HepG2 (cell line): ENCODE results near the gene COX5B. TPM values are rescaled to one million over a fixed set of nuclear protein-coding genes. Genes with fewer than 3 reads are reported as not detected.

Experiments used
- ATAC-seq: fragments of 200-7000 bp; cut with Tn5 transposase; 3 replicates; pipeline ENCODE4 v1.9.1; 2020; ENCODE audit warnings: mild to moderate bottlenecking, moderate library complexity
- BruUV-seq: library from RNA; stranded (reverse); fragments of 400-500 nt; replicated peaks from 2 replicates; lab custom pipeline; 2021; lab: Mats Ljungman, UMichigan
- CTCF ChIA-PET: fragments of 300-600 bp; formaldehyde crosslinking; extraction: SDS; loops from one replicate; lab custom pipeline; 2021; ENCODE audit warnings: low total read pairs, inconsistent platforms, low intra/inter-chr PET ratio; lab: Yijun Ruan, JAX
- POLR2A ChIA-PET: fragments of 350-600 bp; sonication (Branson Sonifier 250); formaldehyde crosslinking; loops from one replicate; lab custom pipeline; 2020; ENCODE audit warnings: antibody characterized with exemption, inconsistent platforms; lab: Yijun Ruan, JAX
- DNase-seq: peaks from one replicate; pipeline ENCODE4 v3.0.0-alpha.2; 2015; ENCODE audit warnings: low spot score
- FAIRE-seq: peaks from 3 replicates; lab custom pipeline; 2011; peaks lifted over from hg19 to GRCh38; lab: Jason Lieb, UNC
- H2AFZ ChIP-seq: one replicate; pipeline ENCODE4 v1.6.1; 2011; ENCODE audit warnings: low read length, inconsistent platforms
- H3K27ac ChIP-seq: fragments of 300-600 bp; 3 replicates; pipeline ENCODE4 v1.8.0; 2011; ENCODE audit warnings: mixed run types, mild to moderate bottlenecking, mixed read lengths, low read length, inconsistent platforms; ENCODE audit not compliant: insufficient read depth; ENCODE audit errors: extremely low read length
- H3K27me3 ChIP-seq, 2 experiments: fragments of 200-600 bp in 1 of 2; 2 replicates in 1 of 2; 3 replicates in 1 of 2; pipeline versions ENCODE4 v1.6.0 to v1.8.0; 2011; ENCODE audit warnings: low read length in 2 of 2, mild to moderate bottlenecking in 2 of 2, moderate library complexity in 2 of 2, inconsistent platforms in 1 of 2; ENCODE audit not compliant: insufficient read depth in 2 of 2, control insufficient read depth in 1 of 2
- H3K36me3 ChIP-seq, 2 experiments: fragments of 200-600 bp in 1 of 2; replicated peaks in 1 of 2; 2 replicates in 1 of 2; 3 replicates in 1 of 2; pipeline versions ENCODE4 v1.5.1 to v1.8.0; 2011; ENCODE audit warnings: low read length in 2 of 2, inconsistent platforms in 1 of 2; ENCODE audit not compliant: insufficient read depth in 2 of 2, control insufficient read depth in 1 of 2
- H3K4me1 ChIP-seq: 2 replicates; pipeline ENCODE4 v1.5.1; 2012; ENCODE audit warnings: low read length, inconsistent platforms; ENCODE audit not compliant: insufficient read depth
- H3K4me2 ChIP-seq: 2 replicates; pipeline ENCODE4 v1.6.0; 2011; ENCODE audit warnings: low read depth, low read length, inconsistent platforms
- H3K4me3 ChIP-seq, 3 experiments: fragments of 200-600 bp in 1 of 3; sonication (generic), shearing (Covaris generic) in 1 of 3; replicated peaks in 1 of 3; 2 replicates each; pipeline ENCODE4 v1.5.1; 2011 to 2016; ENCODE audit warnings: low read length in 3 of 3, inconsistent platforms in 2 of 3, low read depth in 2 of 3, mild to moderate bottlenecking in 2 of 3, control low read depth in 1 of 3, mixed read lengths in 1 of 3; ENCODE audit not compliant: insufficient read depth in 1 of 3
- H3K79me2 ChIP-seq: one replicate; pipeline ENCODE4 v1.6.1; 2011; ENCODE audit warnings: low read length, inconsistent platforms; ENCODE audit not compliant: insufficient read depth
- H3K9ac ChIP-seq: 2 replicates; pipeline ENCODE4 v1.6.0; 2011; ENCODE audit warnings: mild to moderate bottlenecking, low read depth, low read length, inconsistent platforms; ENCODE audit not compliant: insufficient read depth
- H3K9me3 ChIP-seq: 2 replicates; pipeline ENCODE4 v1.5.1; 2012; ENCODE audit warnings: mild to moderate bottlenecking, low read length
- H4K20me1 ChIP-seq: 2 replicates; pipeline ENCODE4 v1.6.0; 2011; ENCODE audit warnings: inconsistent platforms, mild to moderate bottlenecking, low read length, moderate library complexity; ENCODE audit not compliant: insufficient read depth
- ATRX ChIP-seq: sonication (generic); formaldehyde crosslinking; IDR thresholded peaks from 2 replicates; pipeline ENCODE4 v1.4.0; 2020; ENCODE audit warnings: missing genetic modification reagents, borderline replicate concordance
- YEATS2 ChIP-seq: sonication (generic); formaldehyde crosslinking; IDR thresholded peaks from 2 replicates; pipeline ENCODE4 v1.4.0; 2020; ENCODE audit warnings: missing genetic modification reagents, borderline replicate concordance
- ZNF607 ChIP-seq: sonication (generic); formaldehyde crosslinking; IDR thresholded peaks from 2 replicates; pipeline ENCODE4 v1.5.1; 2020; ENCODE audit warnings: missing genetic modification reagents, mild to moderate bottlenecking, borderline replicate concordance
- ZNF891 ChIP-seq: sonication (generic); formaldehyde crosslinking; IDR thresholded peaks from 2 replicates; pipeline ENCODE4 v1.5.0; 2020; ENCODE audit warnings: mild to moderate bottlenecking, missing genetic modification reagents
- WGBS: methylation state at CpG from one replicate; pipeline ENCODE4 v1.1.6; 2017; ENCODE audit warnings: low lambda C conversion rate; 5-methylcytosine and 5-hydroxymethylcytosine counted together
- in situ Hi-C: cut with HindIII; loops from 2 replicates; pipeline ENCODE4 v1.10.0; 2017; ENCODE audit warnings: low pct_unique_long_range_greater_than_20kb; ENCODE audit not compliant: extremely low pct_ligation_motif_present
- intact Hi-C: fragments of 100-400 bp; cut with micrococcal nuclease; formaldehyde crosslinking; loops from one replicate; pipeline ENCODE4 v1.10.0; 2022; ENCODE audit not compliant: unreplicated experiment
- polyA plus RNA-seq, 8 experiments: library from polyadenylated mRNA; depleted of rRNA in 3 of 8; stranded (reverse) in 7 of 8; unstranded in 1 of 8; fragments of >200 nt; fragmentation: Illumina TruSeq in 4 of 8; extraction: Trizol in 4 of 8; gene quantifications; 2 replicates each; pipeline versions ENCODE4 v1.2.1 to v1.2.3, GENCODE V29; 2011 to 2016; ENCODE audit warnings: low read depth in 4 of 8, missing spikeins in 1 of 8, mixed read lengths in 1 of 8; ENCODE audit not compliant: insufficient read depth in 1 of 8
- total RNA-seq, 5 experiments: library from RNA; depleted of rRNA; stranded (reverse); fragments of >200 nt; fragmentation: Illumina TruSeq; extraction: Trizol; gene quantifications; 2 replicates each; pipeline ENCODE4 v1.2.3, GENCODE V29; 2016; ENCODE audit warnings: low read depth in 1 of 5
- TF ChIP-seq, protein P1 (sequence below): sonication (generic); formaldehyde crosslinking; IDR thresholded peaks from 2 replicates; pipeline ENCODE4 v1.4.0; 2020; ENCODE audit warnings: missing genetic modification reagents, borderline replicate concordance
- TF ChIP-seq, protein P2 (sequence below): sonication (generic); formaldehyde crosslinking; IDR thresholded peaks from 2 replicates; pipeline ENCODE4 v1.9.0; 2021; ENCODE audit warnings: missing genetic modification reagents, borderline replicate concordance
- TF ChIP-seq, protein P3 (sequence below): sonication (generic); formaldehyde crosslinking; IDR thresholded peaks from 2 replicates; pipeline ENCODE4 v1.8.0; 2022; ENCODE audit warnings: mild to moderate bottlenecking, missing genetic modification reagents
- TF ChIP-seq, protein P4 (sequence below): IDR thresholded peaks from 2 replicates; pipeline ENCODE4 v1.6.1; 2016; ENCODE audit warnings: mild to moderate bottlenecking, missing biosample characterization, missing genetic modification reagents
- TF ChIP-seq, protein P5 (sequence below): sonication (generic); formaldehyde crosslinking; IDR thresholded peaks from 2 replicates; pipeline ENCODE4 v1.4.0; 2020; ENCODE audit warnings: mild to moderate bottlenecking, missing genetic modification reagents
- TF ChIP-seq, protein P6 (sequence below): sonication (generic); formaldehyde crosslinking; IDR thresholded peaks from 2 replicates; pipeline ENCODE4 v1.8.1; 2023; ENCODE audit warnings: mild to moderate bottlenecking, missing genetic modification reagents, borderline replicate concordance

Gene COX5B
- total and polyA plus RNA-seq, 2 of the 13 experiments (the other 11 are each of a cell fraction or from before 2014, with no cell fraction given), result 453 to 536 TPM

DNA sequence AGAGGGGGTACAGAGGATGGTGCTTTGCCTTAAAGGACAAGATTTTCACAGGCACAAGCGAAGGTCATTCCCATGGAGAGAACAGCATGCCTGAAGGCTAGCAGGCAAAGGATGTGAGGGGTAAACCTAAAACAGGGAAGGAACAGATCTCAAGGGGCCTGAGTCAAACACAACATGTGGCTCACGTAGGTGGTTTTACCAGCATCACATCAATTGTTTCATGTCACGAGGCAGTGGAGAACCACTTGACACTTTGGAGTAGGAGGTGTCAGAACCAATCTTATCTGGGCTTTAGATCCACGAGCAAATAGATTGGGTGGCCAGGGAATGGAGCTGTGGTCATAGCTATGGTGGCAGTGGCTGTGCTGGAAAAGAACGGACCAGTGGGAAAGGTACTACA lies 8.4 kb downstream of the COX5B start (continued):
- TF ChIP-seq, protein P1, sequence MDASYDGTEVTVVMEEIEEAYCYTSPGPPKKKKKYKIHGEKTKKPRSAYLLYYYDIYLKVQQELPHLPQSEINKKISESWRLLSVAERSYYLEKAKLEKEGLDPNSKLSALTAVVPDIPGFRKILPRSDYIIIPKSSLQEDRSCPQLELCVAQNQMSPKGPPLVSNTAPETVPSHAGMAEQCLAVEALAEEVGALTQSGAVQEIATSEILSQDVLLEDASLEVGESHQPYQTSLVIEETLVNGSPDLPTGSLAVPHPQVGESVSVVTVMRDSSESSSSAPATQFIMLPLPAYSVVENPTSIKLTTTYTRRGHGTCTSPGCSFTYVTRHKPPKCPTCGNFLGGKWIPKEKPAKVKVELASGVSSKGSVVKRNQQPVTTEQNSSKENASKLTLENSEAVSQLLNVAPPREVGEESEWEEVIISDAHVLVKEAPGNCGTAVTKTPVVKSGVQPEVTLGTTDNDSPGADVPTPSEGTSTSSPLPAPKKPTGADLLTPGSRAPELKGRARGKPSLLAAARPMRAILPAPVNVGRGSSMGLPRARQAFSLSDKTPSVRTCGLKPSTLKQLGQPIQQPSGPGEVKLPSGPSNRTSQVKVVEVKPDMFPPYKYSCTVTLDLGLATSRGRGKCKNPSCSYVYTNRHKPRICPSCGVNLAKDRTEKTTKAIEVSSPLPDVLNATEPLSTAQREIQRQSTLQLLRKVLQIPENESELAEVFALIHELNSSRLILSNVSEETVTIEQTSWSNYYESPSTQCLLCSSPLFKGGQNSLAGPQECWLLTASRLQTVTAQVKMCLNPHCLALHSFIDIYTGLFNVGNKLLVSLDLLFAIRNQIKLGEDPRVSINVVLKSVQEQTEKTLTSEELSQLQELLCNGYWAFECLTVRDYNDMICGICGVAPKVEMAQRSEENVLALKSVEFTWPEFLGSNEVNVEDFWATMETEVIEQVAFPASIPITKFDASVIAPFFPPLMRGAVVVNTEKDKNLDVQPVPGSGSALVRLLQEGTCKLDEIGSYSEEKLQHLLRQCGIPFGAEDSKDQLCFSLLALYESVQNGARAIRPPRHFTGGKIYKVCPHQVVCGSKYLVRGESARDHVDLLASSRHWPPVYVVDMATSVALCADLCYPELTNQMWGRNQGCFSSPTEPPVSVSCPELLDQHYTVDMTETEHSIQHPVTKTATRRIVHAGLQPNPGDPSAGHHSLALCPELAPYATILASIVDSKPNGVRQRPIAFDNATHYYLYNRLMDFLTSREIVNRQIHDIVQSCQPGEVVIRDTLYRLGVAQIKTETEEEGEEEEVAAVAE (CRISPR knock-in tag), result no peak

DNA sequence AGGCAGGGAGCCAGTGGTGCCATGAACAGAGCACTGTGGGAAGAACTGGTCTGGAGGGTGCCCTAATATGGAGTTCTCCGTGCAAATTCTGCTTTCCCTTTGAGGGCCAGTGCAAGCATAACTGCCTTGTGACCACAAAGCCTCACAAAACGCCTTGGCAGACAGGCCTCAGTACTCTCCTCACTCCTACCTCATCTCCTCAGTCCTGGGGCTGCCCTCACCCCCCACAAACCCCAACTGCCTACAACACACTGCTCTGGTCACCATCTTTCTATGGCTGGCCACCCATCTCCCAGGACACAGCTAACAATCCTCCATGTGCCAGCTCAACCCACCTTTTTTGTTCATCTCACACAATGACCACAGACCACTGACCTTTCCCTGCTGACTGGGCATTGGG lies 8.9 kb downstream of the COX5B start:
- Histone ChIP-seq H4K20me1 (no peaks in the 10 kb centered on the region), H3K9me3 (peaks cover 8% of the 10 kb centered on the region; the same call in 1 of the 2 replicates), H3K36me3 (peaks cover 16 to 35% of the 10 kb centered on the region in 2 experiments), H3K4me3 (no peak overlapping the region), H3K4me1 (no peaks in the 10 kb centered on the region), H3K27me3 (no peaks in the 10 kb centered on the region), H3K4me2 (no peak overlapping the region), H3K79me2 (no peaks in the 10 kb centered on the region), H3K27ac (no peak overlapping the region), H3K9ac (no peak overlapping the region), H2AFZ (no peak overlapping the region)
- no TSS peak for BruUV-seq
- FAIRE-seq (no peak), ATAC-seq (no peak; the same call in 2 of the 3 replicates), DNase-seq (no peak)
- POLR2A ChIA-PET, result interaction anchor here (4.5 to 12.2 kb wide), 2 partner anchors 8 to 9 kb away, joined by 35 to 298 read pairs; partner anchors contain the start of genes ACTR1B and COX5B
- CTCF ChIA-PET, result no interaction called here
- in situ Hi-C loops, result loop anchor here (25.0 kb wide), 1 partner anchor 1592 kb away; no protein-coding TSS in a partner anchor
- 91% methylated on average over 2 of the region's 2 CpGs for WGBS
- intact Hi-C loops, result no loop called here
- TF ChIP-seq, protein P2, sequence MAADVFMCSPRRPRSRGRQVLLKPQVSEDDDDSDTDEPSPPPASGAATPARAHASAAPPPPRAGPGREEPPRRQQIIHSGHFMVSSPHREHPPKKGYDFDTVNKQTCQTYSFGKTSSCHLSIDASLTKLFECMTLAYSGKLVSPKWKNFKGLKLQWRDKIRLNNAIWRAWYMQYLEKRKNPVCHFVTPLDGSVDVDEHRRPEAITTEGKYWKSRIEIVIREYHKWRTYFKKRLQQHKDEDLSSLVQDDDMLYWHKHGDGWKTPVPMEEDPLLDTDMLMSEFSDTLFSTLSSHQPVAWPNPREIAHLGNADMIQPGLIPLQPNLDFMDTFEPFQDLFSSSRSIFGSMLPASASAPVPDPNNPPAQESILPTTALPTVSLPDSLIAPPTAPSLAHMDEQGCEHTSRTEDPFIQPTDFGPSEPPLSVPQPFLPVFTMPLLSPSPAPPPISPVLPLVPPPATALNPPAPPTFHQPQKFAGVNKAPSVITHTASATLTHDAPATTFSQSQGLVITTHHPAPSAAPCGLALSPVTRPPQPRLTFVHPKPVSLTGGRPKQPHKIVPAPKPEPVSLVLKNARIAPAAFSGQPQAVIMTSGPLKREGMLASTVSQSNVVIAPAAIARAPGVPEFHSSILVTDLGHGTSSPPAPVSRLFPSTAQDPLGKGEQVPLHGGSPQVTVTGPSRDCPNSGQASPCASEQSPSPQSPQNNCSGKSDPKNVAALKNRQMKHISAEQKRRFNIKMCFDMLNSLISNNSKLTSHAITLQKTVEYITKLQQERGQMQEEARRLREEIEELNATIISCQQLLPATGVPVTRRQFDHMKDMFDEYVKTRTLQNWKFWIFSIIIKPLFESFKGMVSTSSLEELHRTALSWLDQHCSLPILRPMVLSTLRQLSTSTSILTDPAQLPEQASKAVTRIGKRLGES (CRISPR knock-in tag), result no peak
- TF ChIP-seq, protein P3, sequence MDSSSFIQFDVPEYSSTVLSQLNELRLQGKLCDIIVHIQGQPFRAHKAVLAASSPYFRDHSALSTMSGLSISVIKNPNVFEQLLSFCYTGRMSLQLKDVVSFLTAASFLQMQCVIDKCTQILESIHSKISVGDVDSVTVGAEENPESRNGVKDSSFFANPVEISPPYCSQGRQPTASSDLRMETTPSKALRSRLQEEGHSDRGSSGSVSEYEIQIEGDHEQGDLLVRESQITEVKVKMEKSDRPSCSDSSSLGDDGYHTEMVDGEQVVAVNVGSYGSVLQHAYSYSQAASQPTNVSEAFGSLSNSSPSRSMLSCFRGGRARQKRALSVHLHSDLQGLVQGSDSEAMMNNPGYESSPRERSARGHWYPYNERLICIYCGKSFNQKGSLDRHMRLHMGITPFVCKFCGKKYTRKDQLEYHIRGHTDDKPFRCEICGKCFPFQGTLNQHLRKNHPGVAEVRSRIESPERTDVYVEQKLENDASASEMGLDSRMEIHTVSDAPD (CRISPR knock-in tag), result no peak
- TF ChIP-seq, protein P4, sequence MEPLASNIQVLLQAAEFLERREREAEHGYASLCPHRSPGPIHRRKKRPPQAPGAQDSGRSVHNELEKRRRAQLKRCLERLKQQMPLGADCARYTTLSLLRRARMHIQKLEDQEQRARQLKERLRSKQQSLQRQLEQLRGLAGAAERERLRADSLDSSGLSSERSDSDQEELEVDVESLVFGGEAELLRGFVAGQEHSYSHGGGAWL (CRISPR knock-in tag), result no peak
- TF ChIP-seq YEATS2 (CRISPR knock-in tag), result no peak
- TF ChIP-seq, protein P5, sequence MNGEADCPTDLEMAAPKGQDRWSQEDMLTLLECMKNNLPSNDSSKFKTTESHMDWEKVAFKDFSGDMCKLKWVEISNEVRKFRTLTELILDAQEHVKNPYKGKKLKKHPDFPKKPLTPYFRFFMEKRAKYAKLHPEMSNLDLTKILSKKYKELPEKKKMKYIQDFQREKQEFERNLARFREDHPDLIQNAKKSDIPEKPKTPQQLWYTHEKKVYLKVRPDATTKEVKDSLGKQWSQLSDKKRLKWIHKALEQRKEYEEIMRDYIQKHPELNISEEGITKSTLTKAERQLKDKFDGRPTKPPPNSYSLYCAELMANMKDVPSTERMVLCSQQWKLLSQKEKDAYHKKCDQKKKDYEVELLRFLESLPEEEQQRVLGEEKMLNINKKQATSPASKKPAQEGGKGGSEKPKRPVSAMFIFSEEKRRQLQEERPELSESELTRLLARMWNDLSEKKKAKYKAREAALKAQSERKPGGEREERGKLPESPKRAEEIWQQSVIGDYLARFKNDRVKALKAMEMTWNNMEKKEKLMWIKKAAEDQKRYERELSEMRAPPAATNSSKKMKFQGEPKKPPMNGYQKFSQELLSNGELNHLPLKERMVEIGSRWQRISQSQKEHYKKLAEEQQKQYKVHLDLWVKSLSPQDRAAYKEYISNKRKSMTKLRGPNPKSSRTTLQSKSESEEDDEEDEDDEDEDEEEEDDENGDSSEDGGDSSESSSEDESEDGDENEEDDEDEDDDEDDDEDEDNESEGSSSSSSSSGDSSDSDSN (CRISPR knock-in tag), result no peak
- no peak for TF ChIP-seq ZNF891 (CRISPR knock-in tag)
- no peak for TF ChIP-seq ATRX (CRISPR knock-in tag)
- TF ChIP-seq, protein P6, sequence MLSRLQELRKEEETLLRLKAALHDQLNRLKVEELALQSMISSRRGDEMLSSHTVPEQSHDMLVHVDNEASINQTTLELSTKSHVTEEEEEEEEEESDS (CRISPR knock-in tag), result no peak
- TF ChIP-seq ZNF607 (CRISPR knock-in tag), result no peak
